SKM-1 (cell line): ENCODE measurements around the gene COMP.
"Not testable (repeated sequence)": the region's sequence is repeated elsewhere in the genome, so short reads cannot be mapped to it uniquely, and the experiment has no call there.

ENCODE experiments used
- DNase-seq: peaks from one replicate; lab custom pipeline; 2025; ENCODE audit not compliant: unreplicated experiment; lab: John Stamatoyannopoulos, UW

The COMP gene

GRCh38 chr19:18749362-18750231 is 41.5 kb downstream of the COMP start:
- DNase-seq, result no peak

- no peak for DNase-seq
These were observed 44.4 kb downstream of the COMP start for GRCh38 chr19:18746401-18747325.

GRCh38 chr19:18745931-18746330 is 45.2 kb downstream of the COMP start:
- no peak for DNase-seq

- DNase-seq, result no peak
These were observed 45.9 kb downstream of the COMP start for GRCh38 chr19:18745012-18745735.

- DNase-seq, result no peak
These were observed 47.2 kb downstream of the COMP start for GRCh38 chr19:18743784-18744418.

GRCh38 chr19:18742838-18743783 is 48.0 kb downstream of the COMP start:
- DNase-seq, result no peak

GRCh38 chr19:18742324-18742723 is 48.8 kb downstream of the COMP start:
- no peak for DNase-seq

- no peak for DNase-seq
These were observed 49.7 kb downstream of the COMP start for GRCh38 chr19:18741124-18742121.

- no peak for DNase-seq
These were observed 52.0 kb downstream of the COMP start for GRCh38 chr19:18738961-18739690.

GRCh38 chr19:18737954-18738351 is 53.2 kb downstream of the COMP start:
- no peak for DNase-seq

GRCh38 chr19:18737337-18737953 is 53.7 kb downstream of the COMP start:
- DNase-seq, result no peak

- no peak for DNase-seq
These were observed 54.4 kb downstream of the COMP start for GRCh38 chr19:18736415-18737336.

GRCh38 chr19:18735752-18736151 is 55.4 kb downstream of the COMP start:
- DNase-seq, result no peak

- DNase-seq, result no peak
These were observed 55.8 kb downstream of the COMP start for GRCh38 chr19:18735324-18735723.

- DNase-seq, result not testable (repeated sequence)
These were observed 57.3 kb downstream of the COMP start for GRCh38 chr19:18733762-18734332.

GRCh38 chr19:18733196-18733647 is 57.9 kb downstream of the COMP start:
- no peak for DNase-seq
